Smooth muscle cell (in vitro differentiated cells): ENCODE results near the gene WWOX. TPM values are rescaled to one million over a fixed set of nuclear protein-coding genes. Genes with fewer than 3 reads are reported as not detected.

Experiments
- DNase-seq: peaks from one replicate; lab custom pipeline; 2025; ENCODE audit not compliant: unreplicated experiment; lab: John Stamatoyannopoulos, UW
- H2AFZ ChIP-seq: fragments of 200-600 bp; sonication (generic); 2 replicates; pipeline ENCODE4 v1.6.0; 2016; ENCODE audit warnings: antibody characterized with exemption, low read depth, mild to moderate bottlenecking
- H3F3A ChIP-seq: fragments of 200-600 bp; sonication (generic); 2 replicates; pipeline ENCODE4 v1.6.0; 2017; ENCODE audit warnings: antibody characterized with exemption, low read depth
- H3K27ac ChIP-seq: fragments of 200-600 bp; sonication (generic); 2 replicates; pipeline ENCODE4 v1.5.1; 2016; ENCODE audit warnings: low read depth, mild to moderate bottlenecking
- H3K27me3 ChIP-seq: fragments of 200-600 bp; sonication (generic); 2 replicates; pipeline ENCODE4 v1.6.1; 2016; ENCODE audit warnings: low read depth, mild to moderate bottlenecking
- H3K36me3 ChIP-seq: fragments of 200-600 bp; sonication (generic); 2 replicates; pipeline ENCODE4 v1.5.1; 2016; ENCODE audit warnings: low read depth
- H3K4me1 ChIP-seq: fragments of 200-600 bp; sonication (generic); 2 replicates; pipeline ENCODE4 v1.5.1; 2016; ENCODE audit warnings: low read depth
- H3K4me2 ChIP-seq: fragments of 200-600 bp; sonication (generic); 2 replicates; pipeline ENCODE4 v1.6.0; 2016; ENCODE audit warnings: mild to moderate bottlenecking
- H3K4me3 ChIP-seq: fragments of 200-600 bp; sonication (generic); 2 replicates; pipeline ENCODE4 v1.5.1; 2016; ENCODE audit warnings: mild to moderate bottlenecking
- H3K79me2 ChIP-seq: fragments of 200-600 bp; sonication (generic); 2 replicates; pipeline ENCODE4 v1.6.0; 2016; ENCODE audit warnings: low read depth, mild to moderate bottlenecking
- H3K9ac ChIP-seq: fragments of 200-600 bp; sonication (generic); 2 replicates; pipeline ENCODE4 v1.6.0; 2016; ENCODE audit warnings: low read depth
- H3K9me3 ChIP-seq: fragments of 200-600 bp; sonication (generic); replicated peaks from 2 replicates; pipeline ENCODE4 v1.5.1; 2016; ENCODE audit warnings: low read depth
- H4K20me1 ChIP-seq: fragments of 200-600 bp; sonication (generic); 2 replicates; pipeline ENCODE4 v1.6.0; 2016; ENCODE audit warnings: low read depth
- WGBS: methylation state at CpG from one replicate; pipeline ENCODE4 v1.1.7; 2016; ENCODE audit warnings: low lambda C conversion rate; 5-methylcytosine and 5-hydroxymethylcytosine counted together
- polyA plus RNA-seq: library from polyadenylated mRNA; unstranded; fragments of >200 nt; fragmentation: Nextera tagmentation; extraction: Ambion mirVana; gene quantifications from 2 replicates; pipeline ENCODE4 v1.2.1, GENCODE V29; 2016
- total RNA-seq: library from RNA; depleted of rRNA; stranded (reverse); fragments of >200 nt; gene quantifications from 2 replicates; pipeline ENCODE4 v1.2.3, GENCODE V29; 2014
- TF ChIP-seq, protein P1 (sequence below): fragments of 200-600 bp; sonication (generic); IDR thresholded peaks from 2 replicates; pipeline ENCODE4 v1.5.1; 2017; ENCODE audit warnings: borderline replicate concordance, mild to moderate bottlenecking, antibody characterized with exemption; ENCODE audit not compliant: insufficient read depth, poor library complexity, severe bottlenecking

WWOX gene
- total and polyA plus RNA-seq, 2 experiments from 2014 or later: 7.5 to 14.0 TPM

DNA sequence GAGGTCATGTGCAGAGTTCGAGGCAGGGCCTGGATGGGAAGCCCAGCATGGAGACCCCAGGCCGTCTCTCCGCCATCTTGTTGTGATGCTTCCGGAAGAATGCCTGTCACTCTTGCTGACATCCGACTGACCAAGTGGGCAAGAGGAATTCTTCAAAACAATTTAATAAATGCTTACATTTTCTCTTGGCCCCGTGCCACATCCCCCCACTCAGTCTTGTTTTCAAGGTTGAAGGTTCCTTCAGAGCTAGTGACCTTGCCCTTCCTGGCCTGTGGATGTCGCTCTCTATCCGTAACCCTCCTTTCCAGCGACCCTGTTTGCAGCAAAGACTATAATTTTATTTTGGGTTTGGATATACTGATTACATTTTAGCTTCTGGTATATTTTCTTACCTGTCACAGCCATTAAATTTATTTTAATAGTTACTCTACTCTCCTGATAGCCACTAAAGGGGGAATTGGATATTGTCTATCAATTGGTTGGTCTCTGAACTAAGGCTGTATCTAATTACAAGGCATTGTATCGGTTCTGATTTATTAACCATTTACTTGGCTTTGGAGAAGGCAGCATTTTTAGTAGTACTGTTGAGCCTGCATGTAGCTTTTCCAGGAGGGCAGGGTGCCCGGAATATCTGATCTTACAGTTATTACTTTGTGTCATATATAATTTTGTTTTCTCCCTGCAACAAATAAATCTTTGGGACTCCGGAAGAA lies 264.5 kb downstream of the WWOX start:
- Histone ChIP-seq H3K79me2 (no peaks in the 10 kb centered on the region), H2AFZ (no peak overlapping the region), H3K9me3 (no peaks in the 10 kb centered on the region), H3K27me3 (peaks cover 5% of the 10 kb centered on the region), H4K20me1 (no peaks in the 10 kb centered on the region), H3K36me3 (no peaks in the 10 kb centered on the region), H3K4me2 (peak overlapping the region; percentile 11), H3K4me1 (no peaks in the 10 kb centered on the region), H3K9ac (no peak overlapping the region), H3K4me3 (no peak overlapping the region), H3K27ac (no peak overlapping the region), H3F3A (no peaks in the 10 kb centered on the region)
- TF ChIP-seq, protein P1, sequence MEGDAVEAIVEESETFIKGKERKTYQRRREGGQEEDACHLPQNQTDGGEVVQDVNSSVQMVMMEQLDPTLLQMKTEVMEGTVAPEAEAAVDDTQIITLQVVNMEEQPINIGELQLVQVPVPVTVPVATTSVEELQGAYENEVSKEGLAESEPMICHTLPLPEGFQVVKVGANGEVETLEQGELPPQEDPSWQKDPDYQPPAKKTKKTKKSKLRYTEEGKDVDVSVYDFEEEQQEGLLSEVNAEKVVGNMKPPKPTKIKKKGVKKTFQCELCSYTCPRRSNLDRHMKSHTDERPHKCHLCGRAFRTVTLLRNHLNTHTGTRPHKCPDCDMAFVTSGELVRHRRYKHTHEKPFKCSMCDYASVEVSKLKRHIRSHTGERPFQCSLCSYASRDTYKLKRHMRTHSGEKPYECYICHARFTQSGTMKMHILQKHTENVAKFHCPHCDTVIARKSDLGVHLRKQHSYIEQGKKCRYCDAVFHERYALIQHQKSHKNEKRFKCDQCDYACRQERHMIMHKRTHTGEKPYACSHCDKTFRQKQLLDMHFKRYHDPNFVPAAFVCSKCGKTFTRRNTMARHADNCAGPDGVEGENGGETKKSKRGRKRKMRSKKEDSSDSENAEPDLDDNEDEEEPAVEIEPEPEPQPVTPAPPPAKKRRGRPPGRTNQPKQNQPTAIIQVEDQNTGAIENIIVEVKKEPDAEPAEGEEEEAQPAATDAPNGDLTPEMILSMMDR: no peak
- DNase-seq: no peak
- 74% methylated on average over 12 of the region's 12 CpGs for WGBS

DNA sequence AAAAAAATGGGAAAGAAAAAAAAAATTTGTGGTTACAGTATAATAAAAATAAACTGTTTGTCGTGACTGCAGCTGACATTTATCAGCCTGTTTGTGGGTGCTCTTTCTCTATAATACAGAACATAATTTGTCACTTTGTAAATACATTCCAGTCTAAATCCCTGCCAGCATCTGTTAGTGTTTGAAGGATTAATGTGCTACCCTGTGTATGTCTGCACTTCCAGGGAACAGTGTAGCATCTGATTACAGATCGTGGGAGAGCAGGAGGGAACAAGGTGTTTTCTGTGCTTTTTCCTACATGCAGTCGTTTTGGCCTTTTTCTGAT lies 265.1 kb downstream of the WWOX start:
- WGBS: 24% methylated on average over 3 of the region's 3 CpGs
- DNase-seq: no peak
- TF ChIP-seq, protein P1: no peak
- H2AFZ ChIP-seq: no peak overlapping the region
- H3K4me2 ChIP-seq: peak overlapping the region; percentile 11
- H3K4me3 ChIP-seq: no peak overlapping the region
- no peaks in the 10 kb centered on the region for H3K9me3 ChIP-seq
- H3K27me3 ChIP-seq: peaks cover 5% of the 10 kb centered on the region
- no peaks in the 10 kb centered on the region for H3F3A ChIP-seq
- H3K79me2 ChIP-seq: no peaks in the 10 kb centered on the region
- no peaks in the 10 kb centered on the region for H4K20me1 ChIP-seq
- H3K36me3 ChIP-seq: no peaks in the 10 kb centered on the region
- H3K27ac ChIP-seq: no peak overlapping the region
- H3K4me1 ChIP-seq: no peaks in the 10 kb centered on the region
- no peak overlapping the region for H3K9ac ChIP-seq

DNA sequence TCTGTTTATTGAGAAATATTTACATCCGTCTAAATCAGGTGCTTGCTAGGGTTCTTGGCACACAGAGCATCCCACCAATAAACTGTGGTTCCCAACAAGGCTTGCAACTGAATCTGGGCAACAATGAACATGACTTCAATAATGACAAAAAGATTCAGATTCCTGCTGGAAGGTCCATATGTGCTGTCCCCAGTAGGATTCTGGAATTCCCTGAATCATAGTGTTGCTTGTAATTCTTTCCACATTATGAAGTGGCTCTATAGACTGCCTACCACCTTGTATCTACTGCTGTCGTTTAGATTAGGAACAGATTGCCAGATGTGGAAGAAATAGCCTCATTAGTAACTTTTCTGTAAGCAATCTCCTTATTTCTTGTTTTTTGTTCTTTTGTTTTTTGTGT lies 265.9 kb downstream of the WWOX start:
- no peak overlapping the region for H3K4me2 ChIP-seq
- TF ChIP-seq, protein P1: no peak

More for the DNA sequence above, 265.9 kb downstream of the WWOX start:
- H3K9me3 ChIP-seq: no peaks in the 10 kb centered on the region
- no peak for DNase-seq
- H3K79me2 ChIP-seq: no peaks in the 10 kb centered on the region
- no peaks in the 10 kb centered on the region for H3K36me3 ChIP-seq
- peaks cover 5% of the 10 kb centered on the region for H3K27me3 ChIP-seq
- H4K20me1 ChIP-seq: no peaks in the 10 kb centered on the region
- H3K4me3 ChIP-seq: no peak overlapping the region
- no peaks in the 10 kb centered on the region for H3K4me1 ChIP-seq
- H2AFZ ChIP-seq: no peak overlapping the region
- H3K9ac ChIP-seq: no peak overlapping the region
- H3F3A ChIP-seq: no peaks in the 10 kb centered on the region
- H3K27ac ChIP-seq: no peak overlapping the region
- 60% methylated on average over 2 of the region's 2 CpGs for WGBS
